Karpas-422 (cell line): ENCODE measurements around the gene TYW5. TPM values are rescaled to one million over a fixed set of nuclear protein-coding genes. Genes with fewer than 3 reads are reported as not detected.

Experiments
- DNase-seq: peaks from one replicate; pipeline ENCODE4 v3.0.0-alpha.2; 2015
- H2AFZ ChIP-seq: fragments of 200-600 bp; sonication (generic); 2 replicates; pipeline ENCODE4 v1.6.1; 2014; ENCODE audit warnings: antibody characterized with exemption, low read length, mixed read lengths
- H3K27ac ChIP-seq: fragments of 200-600 bp; sonication (generic); 2 replicates; pipeline ENCODE4 v1.5.1; 2014; ENCODE audit warnings: mild to moderate bottlenecking, low read length, moderate library complexity
- H3K27me3 ChIP-seq: fragments of 200-600 bp; sonication (generic); 2 replicates; pipeline ENCODE4 v1.6.1; 2014; ENCODE audit warnings: low read length, mixed read lengths
- H3K36me3 ChIP-seq: fragments of 200-600 bp; sonication (generic); 2 replicates; pipeline ENCODE4 v1.6.1; 2014; ENCODE audit warnings: low read length, mixed read lengths; ENCODE audit not compliant: insufficient read depth
- H3K4me1 ChIP-seq: fragments of 200-600 bp; sonication (generic); 2 replicates; pipeline ENCODE4 v1.6.1; 2014; ENCODE audit warnings: mild to moderate bottlenecking, low read length, mixed read lengths
- H3K4me2 ChIP-seq: fragments of 200-600 bp; sonication (generic); 2 replicates; pipeline ENCODE4 v1.6.1; 2014; ENCODE audit warnings: low read length, low read depth, mild to moderate bottlenecking; ENCODE audit not compliant: poor library complexity, severe bottlenecking
- H3K4me3 ChIP-seq: fragments of 200-600 bp; sonication (generic); 2 replicates; pipeline ENCODE4 v1.5.1; 2014; ENCODE audit warnings: mild to moderate bottlenecking, antibody characterized with exemption, low read length, mixed read lengths
- H3K79me2 ChIP-seq: fragments of 200-600 bp; sonication (generic); 2 replicates; pipeline ENCODE4 v1.6.1; 2014; ENCODE audit warnings: mild to moderate bottlenecking, low read length, mixed read lengths
- H3K9ac ChIP-seq: fragments of 200-600 bp; sonication (generic); 2 replicates; pipeline ENCODE4 v1.6.0; 2014; ENCODE audit warnings: low read length
- H3K9me2 ChIP-seq: fragments of 200-600 bp; sonication (generic), shearing (Covaris generic); replicated peaks from 2 replicates; pipeline ENCODE4 v1.6.0; 2014; ENCODE audit warnings: mild to moderate bottlenecking, low read length, moderate library complexity; ENCODE audit not compliant: insufficient read depth
- H3K9me3 ChIP-seq: fragments of 300-700, 200-600 bp; sonication (generic); 2 replicates; pipeline ENCODE4 v1.6.1; 2014; ENCODE audit warnings: low read length, mixed read lengths
- H4K20me1 ChIP-seq: fragments of 200-600 bp; sonication (generic); 2 replicates; pipeline ENCODE4 v1.6.1; 2014; ENCODE audit warnings: mild to moderate bottlenecking, antibody characterized with exemption, low read length, low read depth; ENCODE audit not compliant: insufficient read depth
- total RNA-seq: library from RNA; depleted of rRNA; stranded (reverse); fragments of >200 nt; shearing (Covaris generic); gene quantifications from 2 replicates; pipeline ENCODE4 v1.2.3, GENCODE V29; 2014; ENCODE audit warnings: low replicate concordance

TYW5 gene
- total RNA-seq, 1 experiment from 2014 or later = 10.5 TPM

DNA sequence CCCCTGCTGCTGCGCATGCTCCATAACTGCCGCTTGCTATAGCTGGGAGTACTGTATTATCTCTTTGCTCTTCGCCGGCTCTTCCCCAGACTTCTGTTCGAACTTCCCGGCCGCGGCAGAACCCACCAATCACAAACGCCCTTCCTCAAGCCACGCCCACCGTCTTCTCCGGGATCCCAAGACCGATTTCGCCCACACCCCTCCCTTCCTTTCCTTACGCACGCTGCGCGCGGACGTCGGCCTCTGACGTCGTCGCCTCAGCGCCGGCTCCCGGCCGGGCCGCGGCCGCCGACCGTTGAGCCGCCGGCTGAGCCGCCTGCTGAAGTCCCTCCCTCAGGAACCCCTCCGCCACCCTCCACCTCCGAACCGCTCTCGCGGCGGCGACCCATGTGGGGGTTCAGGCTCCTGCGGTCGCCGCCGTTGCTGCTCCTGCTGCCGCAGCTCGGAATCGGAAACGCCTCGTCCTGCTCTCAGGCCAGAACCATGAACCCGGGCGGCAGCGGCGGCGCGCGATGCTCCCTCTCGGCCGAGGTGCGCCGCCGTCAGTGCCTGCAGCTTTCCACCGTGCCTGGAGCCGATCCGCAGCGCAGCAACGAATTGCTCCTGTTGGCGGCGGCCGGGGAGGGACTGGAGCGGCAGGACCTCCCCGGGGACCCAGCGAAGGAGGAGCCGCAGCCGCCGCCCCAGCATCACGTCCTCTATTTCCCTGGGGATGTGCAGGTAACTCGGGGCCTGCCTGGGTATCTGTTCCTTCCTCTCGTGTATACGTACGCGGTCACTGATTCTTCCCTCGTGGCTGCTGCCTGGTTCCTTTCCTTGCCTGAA is 44.0 kb downstream of the TYW5 start, which contains the start of gene C2orf69:
Gene C2orf69 (plus strand): TSS at position 242 of the 825 bp plus-strand sequence. CDS start 146 bp downstream, at position 388.
- Histone ChIP-seq H3K27me3 (no peaks in the 10 kb centered on the region), H3K27ac (peak within 1 kb of the TSS; percentile 90), H3K9me3 (no peaks in the 10 kb centered on the region), H3K4me1 (peaks cover 45% of the 10 kb centered on the region), H3K4me3 (peak within 1 kb of the TSS; percentile 96), H4K20me1 (peaks cover 6% of the 10 kb centered on the region; the same call in 1 of the 2 replicates), H3K9me2 (no peaks in the 10 kb centered on the region), H3K79me2 (peaks cover 83% of the 10 kb centered on the region), H3K4me2 (peak within 1 kb of the TSS; percentile 92), H3K36me3 (peaks cover 44% of the 10 kb centered on the region), H3K9ac (peak within 1 kb of the TSS; percentile 99), H2AFZ (peak within 1 kb of the TSS; percentile 88)
- DNase-seq = peak; percentile 99

GRCh38 chr2:199910338-199911051 is 44.8 kb downstream of the TYW5 start:
- Histone ChIP-seq H3K9me2 (no peaks in the 10 kb centered on the region), H3K4me3 (peak overlapping the region; percentile 96), H3K27ac (peak overlapping the region; percentile 90), H3K9me3 (no peaks in the 10 kb centered on the region), H2AFZ (peak overlapping the region; percentile 88), H3K4me1 (peaks cover 45% of the 10 kb centered on the region), H3K79me2 (peaks cover 75% of the 10 kb centered on the region), H3K4me2 (peak overlapping the region; percentile 91), H4K20me1 (peaks cover 6% of the 10 kb centered on the region; the same call in 1 of the 2 replicates), H3K36me3 (peaks cover 44% of the 10 kb centered on the region), H3K9ac (peak overlapping the region; percentile 91), H3K27me3 (no peaks in the 10 kb centered on the region)
- DNase-seq = peak; percentile 52

- H2AFZ ChIP-seq = no peak overlapping the region
- no peaks in the 10 kb centered on the region for H3K9me2 ChIP-seq
- peak; percentile 61 for DNase-seq
- peak overlapping the region; percentile 81 for H3K27ac ChIP-seq
- H3K9ac ChIP-seq = no peak overlapping the region
- H3K4me3 ChIP-seq = no peak overlapping the region
- H3K27me3 ChIP-seq = no peaks in the 10 kb centered on the region
- H3K36me3 ChIP-seq = peaks cover 24% of the 10 kb centered on the region
- H4K20me1 ChIP-seq = peaks cover 5% of the 10 kb centered on the region; the same call in 1 of the 2 replicates
- peaks cover 51% of the 10 kb centered on the region for H3K79me2 ChIP-seq
- no peaks in the 10 kb centered on the region for H3K9me3 ChIP-seq
- H3K4me1 ChIP-seq = peaks cover 35% of the 10 kb centered on the region
- peak overlapping the region; percentile 47 for H3K4me2 ChIP-seq
Observed at GRCh38 chr2:199907008-199907714, 48.1 kb downstream of the TYW5 start.

DNA sequence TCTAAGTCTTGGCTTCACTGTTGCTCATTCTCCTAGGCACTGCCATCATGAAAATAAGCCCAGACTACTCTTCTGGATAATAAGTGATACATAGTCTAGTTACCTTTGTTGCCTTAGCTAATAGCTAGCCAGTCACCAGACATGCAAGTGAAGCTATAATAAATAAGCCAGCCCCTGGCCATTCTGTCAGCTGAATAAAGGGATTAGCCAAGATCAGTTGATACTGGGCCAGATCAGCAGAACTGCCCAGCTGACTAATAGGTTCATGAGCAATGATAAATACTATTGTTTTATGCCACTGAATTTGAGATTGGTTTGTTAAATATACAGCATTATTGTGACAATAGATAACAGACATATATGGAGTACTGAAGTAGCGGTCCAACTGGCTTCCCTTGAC is 52.2 kb downstream of the TYW5 start:
- no peaks in the 10 kb centered on the region for H3K9me3 ChIP-seq
- H3K79me2 ChIP-seq = peaks cover 21% of the 10 kb centered on the region
- no peak overlapping the region for H3K4me3 ChIP-seq
- peaks cover 16% of the 10 kb centered on the region for H3K36me3 ChIP-seq
- no peaks in the 10 kb centered on the region for H3K27me3 ChIP-seq
- no peak for DNase-seq
- no peaks in the 10 kb centered on the region for H3K9me2 ChIP-seq
- no peaks in the 10 kb centered on the region for H4K20me1 ChIP-seq
- no peak overlapping the region for H3K9ac ChIP-seq
- H3K27ac ChIP-seq = no peak overlapping the region
- H3K4me2 ChIP-seq = no peak overlapping the region
- no peak overlapping the region for H2AFZ ChIP-seq
- peaks cover 13% of the 10 kb centered on the region for H3K4me1 ChIP-seq

DNA sequence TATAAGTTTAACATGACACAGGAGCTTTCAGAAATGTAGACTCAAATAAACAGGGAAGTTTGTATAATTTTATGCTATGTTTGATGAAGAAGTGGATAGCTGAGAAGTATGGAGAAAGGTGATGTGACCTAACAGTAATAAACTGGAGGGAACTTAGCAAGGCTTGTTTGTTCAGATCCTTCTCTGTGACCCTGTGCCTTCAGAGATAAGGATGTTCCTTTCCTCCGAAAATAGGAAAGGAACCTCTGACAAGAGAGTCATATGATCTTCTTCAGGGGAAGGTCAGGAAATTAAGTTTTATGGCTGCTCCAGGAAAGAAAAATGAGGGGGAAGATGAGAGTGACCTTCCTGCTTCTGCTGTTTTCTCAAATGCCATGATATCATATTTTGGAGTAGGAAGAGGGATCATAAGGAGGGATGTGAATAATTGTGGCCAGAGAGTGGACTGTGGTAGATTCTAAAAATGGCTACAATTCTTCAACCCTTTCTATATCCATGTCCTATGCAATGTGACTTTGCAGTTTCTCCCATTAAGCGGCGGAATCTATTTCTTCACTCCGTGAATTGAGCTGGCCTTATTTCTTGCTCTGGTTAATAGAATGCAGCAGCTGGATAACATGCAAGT is 52.7 kb downstream of the TYW5 start:
- Histone ChIP-seq H2AFZ (no peak overlapping the region), H3K27me3 (no peaks in the 10 kb centered on the region), H3K4me1 (peaks cover 9% of the 10 kb centered on the region), H3K36me3 (peaks cover 15% of the 10 kb centered on the region), H3K4me2 (no peak overlapping the region), H3K4me3 (no peak overlapping the region), H3K79me2 (peaks cover 25% of the 10 kb centered on the region; the same call in 1 of the 2 replicates), H3K9me2 (no peaks in the 10 kb centered on the region), H4K20me1 (no peaks in the 10 kb centered on the region), H3K9ac (no peak overlapping the region), H3K9me3 (no peaks in the 10 kb centered on the region), H3K27ac (no peak overlapping the region)
- no peak for DNase-seq

- H2AFZ ChIP-seq = no peak overlapping the region
- peaks cover 3% of the 10 kb centered on the region for H3K4me1 ChIP-seq
- H3K79me2 ChIP-seq = peaks cover 20% of the 10 kb centered on the region; the same call in 1 of the 2 replicates
- H4K20me1 ChIP-seq = no peaks in the 10 kb centered on the region
- H3K9me3 ChIP-seq = no peaks in the 10 kb centered on the region
- no peak overlapping the region for H3K27ac ChIP-seq
- no peaks in the 10 kb centered on the region for H3K27me3 ChIP-seq
- H3K9me2 ChIP-seq = no peaks in the 10 kb centered on the region
- no peak overlapping the region for H3K4me2 ChIP-seq
- no peak for DNase-seq
- no peak overlapping the region for H3K9ac ChIP-seq
- peaks cover 12% of the 10 kb centered on the region for H3K36me3 ChIP-seq
- no peak overlapping the region for H3K4me3 ChIP-seq
Observed at GRCh38 chr2:199901942-199902341, 53.3 kb downstream of the TYW5 start.

DNA sequence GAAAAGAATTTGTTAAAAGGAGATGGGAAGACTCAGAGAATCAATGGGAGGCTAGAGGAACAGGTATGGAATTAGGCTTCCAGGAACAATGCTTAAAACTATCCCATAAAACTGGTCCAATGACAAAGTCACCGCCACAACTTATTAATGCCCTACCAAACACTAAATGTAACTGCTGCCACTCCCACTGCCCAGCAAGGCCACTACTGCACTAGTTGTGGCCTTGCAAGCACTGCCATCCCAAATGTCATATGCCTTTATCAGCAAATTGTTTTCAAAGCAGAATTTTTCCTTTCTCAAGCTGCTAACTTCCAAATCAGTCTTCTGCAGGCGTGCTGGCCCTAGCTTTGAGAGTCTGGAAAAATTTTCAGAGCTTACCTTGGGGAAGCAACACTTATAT is 58.7 kb downstream of the TYW5 start:
- H3K4me3 ChIP-seq = no peak overlapping the region
- no peaks in the 10 kb centered on the region for H3K4me1 ChIP-seq

More for the DNA sequence above, 58.7 kb downstream of the TYW5 start:
- H3K9me2 ChIP-seq = no peaks in the 10 kb centered on the region
- DNase-seq = no peak
- no peak overlapping the region for H2AFZ ChIP-seq
- H3K27ac ChIP-seq = no peak overlapping the region
- H3K79me2 ChIP-seq = peaks cover 21% of the 10 kb centered on the region
- no peaks in the 10 kb centered on the region; the same call in 1 of the 2 replicates for H3K36me3 ChIP-seq
- no peak overlapping the region for H3K9ac ChIP-seq
- no peaks in the 10 kb centered on the region for H3K9me3 ChIP-seq
- no peaks in the 10 kb centered on the region for H3K27me3 ChIP-seq
- no peaks in the 10 kb centered on the region for H4K20me1 ChIP-seq
- H3K4me2 ChIP-seq = no peak overlapping the region
